HG03354 (cell line): ENCODE data around the gene SMIM45.
"Not testable (repeated sequence)": the region's sequence is repeated elsewhere in the genome, so short reads cannot be mapped to it uniquely, and the experiment has no call there.

Experiments
- ATAC-seq: cut with Tn5 transposase; IDR thresholded peaks from one replicate; pipeline ENCODE4 v1.9.1; 2021; ENCODE audit warnings: mild to moderate bottlenecking; ENCODE audit not compliant: unreplicated experiment, poor library complexity, severe bottlenecking

SMIM45 gene

GRCh38 chr22:41933411-41934177, 18.4 kb upstream of the SMIM45 start:
- no peak for ATAC-seq

- no peak for ATAC-seq
Observed at GRCh38 chr22:41934284-41935014, 17.5 kb upstream of the SMIM45 start.

GRCh38 chr22:41935015-41935351, 17.0 kb upstream of the SMIM45 start:
- no peak for ATAC-seq

GRCh38 chr22:41935509-41935908, 16.4 kb upstream of the SMIM45 start:
- ATAC-seq: no peak

- no peak for ATAC-seq
Observed at GRCh38 chr22:41936894-41937169, 15.1 kb upstream of the SMIM45 start.

GRCh38 chr22:41939981-41940831, 11.7 kb upstream of the SMIM45 start:
- ATAC-seq: peak; percentile 57

- peak; percentile 38 for ATAC-seq
Observed at GRCh38 chr22:41940832-41941765, 10.9 kb upstream of the SMIM45 start.

GRCh38 chr22:41943661-41944209, 8.2 kb upstream of the SMIM45 start:
- ATAC-seq: no peak

- ATAC-seq: peak; percentile 81
Observed at GRCh38 chr22:41946629-41947423, 5.1 kb upstream of the SMIM45 start, which contains the start of gene CENPM. CENPM (minus strand) TSS chr22:41947152; CDS start chr22:41947076, 76 bp downstream.

- no peak for ATAC-seq
Observed at GRCh38 chr22:41947424-41948080, 4.4 kb upstream of the SMIM45 start.

GRCh38 chr22:41948142-41948541, 3.8 kb upstream of the SMIM45 start:
- no peak for ATAC-seq

GRCh38 chr22:41948928-41949296, 3.0 kb upstream of the SMIM45 start:
- not testable (repeated sequence) for ATAC-seq

- no peak for ATAC-seq
Observed at GRCh38 chr22:41949297-41949965, 2.5 kb upstream of the SMIM45 start.

GRCh38 chr22:41952713-41953112, 763 bp downstream of the SMIM45 start:
- ATAC-seq: no peak

- peak; percentile 12 for ATAC-seq
Observed at GRCh38 chr22:41957941-41958556, 6.1 kb downstream of the SMIM45 start.

- ATAC-seq: no peak
Observed at GRCh38 chr22:41963453-41964111, 11.6 kb downstream of the SMIM45 start.

GRCh38 chr22:41964112-41964491, 12.2 kb downstream of the SMIM45 start:
- ATAC-seq: no peak
